Stimulated activated CD8-positive, alpha-beta memory T cell treated with anti-CD3 and anti-CD28 coated beads, Interleukin-12 subunit alpha, Interleukin-12 subunit beta, amount 100 ng/mL, for 1 hour (primary cell): ENCODE data around the gene RAB5IF.
"Not testable (repeated sequence)": the region's sequence is repeated elsewhere in the genome, so short reads cannot be mapped to it uniquely, and the experiment has no call there.

ENCODE experiments used
- DNase-seq: peaks from one replicate; pipeline ENCODE4 v3.0.0-alpha.2; 2020; ENCODE audit warnings: low read depth

RAB5IF gene

GRCh38 chr20:36629719-36630681, 24.4 kb downstream of the RAB5IF start:
- DNase-seq = no peak

GRCh38 chr20:36631646-36632045, 26.1 kb downstream of the RAB5IF start:
- DNase-seq = no peak

- DNase-seq = no peak
These were observed 26.5 kb downstream of the RAB5IF start for GRCh38 chr20:36632147-36632486.

- DNase-seq = no peak
These were observed 27.1 kb downstream of the RAB5IF start for GRCh38 chr20:36632487-36633284.

- DNase-seq = no peak
These were observed 27.8 kb downstream of the RAB5IF start for GRCh38 chr20:36633285-36633772.

- DNase-seq = no peak
These were observed 28.8 kb downstream of the RAB5IF start for GRCh38 chr20:36634342-36634741.

GRCh38 chr20:36638876-36639400, 33.4 kb downstream of the RAB5IF start:
- DNase-seq = not testable (repeated sequence)

- no peak for DNase-seq
These were observed 35.9 kb downstream of the RAB5IF start for GRCh38 chr20:36641506-36641843.

GRCh38 chr20:36642136-36642535, 36.6 kb downstream of the RAB5IF start:
- no peak for DNase-seq

- peak; percentile 41 for DNase-seq
These were observed 38.6 kb downstream of the RAB5IF start for GRCh38 chr20:36644032-36644705.

GRCh38 chr20:36644706-36645095, 39.1 kb downstream of the RAB5IF start:
- no peak for DNase-seq

- DNase-seq = no peak
These were observed 39.8 kb downstream of the RAB5IF start for GRCh38 chr20:36645353-36645752.

GRCh38 chr20:36645998-36646397, 40.4 kb downstream of the RAB5IF start, which contains the start of gene SLA2:
Gene SLA2, minus strand, starts transcription at chr20:36646196. Its CDS starts 4,861 bp downstream, at chr20:36641335.
- peak; percentile 42 for DNase-seq

GRCh38 chr20:36646678-36647077, 41.1 kb downstream of the RAB5IF start:
- DNase-seq = no peak

GRCh38 chr20:36647196-36648121, 41.9 kb downstream of the RAB5IF start:
- no peak for DNase-seq

- DNase-seq = no peak
These were observed 47.9 kb downstream of the RAB5IF start for GRCh38 chr20:36653456-36653855.

GRCh38 chr20:36654506-36654905, 48.9 kb downstream of the RAB5IF start:
- DNase-seq = no peak

- DNase-seq = no peak
These were observed 49.4 kb downstream of the RAB5IF start for GRCh38 chr20:36655004-36655403.

GRCh38 chr20:36656733-36657132, 51.2 kb downstream of the RAB5IF start:
- no peak for DNase-seq

GRCh38 chr20:36658300-36658699, 52.7 kb downstream of the RAB5IF start:
- DNase-seq = no peak
